ENCODE data around the gene USP31. TPM values are rescaled to one million over a fixed set of nuclear protein-coding genes. Genes with fewer than 3 reads are reported as not detected.

The USP31 gene
- total and polyA plus RNA-seq, 2 experiments from 2014 or later, result 3.3 to 6.4 TPM

- no peak overlapping the region for H2AFZ ChIP-seq
- no peaks in the 10 kb centered on the region for H3K9me3 ChIP-seq (ENCODE audit: low read depth)
- H3K9me2 ChIP-seq (replicated peaks; ENCODE audit: insufficient read depth), result no peaks in the 10 kb centered on the region
- H3K27me3 ChIP-seq, result no peaks in the 10 kb centered on the region
- H3K4me1 ChIP-seq (ENCODE audit: insufficient read depth), result peaks cover 6% of the 10 kb centered on the region
- WGBS (ENCODE audit: low lambda C conversion rate, missing lambda C conversion rate), result 92% methylated on average over 5 of the region's 5 CpGs
- DNase-seq (ENCODE audit: low spot score), result no peak
- H3K4me3 ChIP-seq, result no peak overlapping the region
- peaks cover 6% of the 10 kb centered on the region for H3K79me2 ChIP-seq
- TF ChIP-seq EZH2phosphoT487 (IDR thresholded peaks at IDR 0.05; ENCODE audit: low read depth, severe bottlenecking, unreplicated experiment) (no peak), EZH2 (IDR thresholded peaks at IDR 0.05; ENCODE audit: borderline replicate concordance) (no peak), CTCF (IDR thresholded peaks at IDR 0.05; ENCODE audit: poor library complexity) (no peak)
- H3K36me3 ChIP-seq (replicated peaks; ENCODE audit: insufficient read depth, low read depth), result no peaks in the 10 kb centered on the region
- no peaks in the 10 kb centered on the region for H4K20me1 ChIP-seq (ENCODE audit: insufficient read depth, poor library complexity, severe bottlenecking)
- no peak overlapping the region for H3K4me2 ChIP-seq
- no peak overlapping the region for H3K27ac ChIP-seq
Observed at GRCh38 chr16:23105309-23105708, 43.9 kb downstream of the USP31 start.

- 88% methylated on average over 7 of the region's 7 CpGs for WGBS (ENCODE audit: low lambda C conversion rate, missing lambda C conversion rate)
- Histone ChIP-seq H3K27me3 (no peaks in the 10 kb centered on the region), H3K9me3 (ENCODE audit: low read depth) (no peaks in the 10 kb centered on the region), H3K9me2 (replicated peaks; ENCODE audit: insufficient read depth) (no peaks in the 10 kb centered on the region), H3K79me2 (peaks cover 1% of the 10 kb centered on the region), H2AFZ (no peak overlapping the region), H3K27ac (peak overlapping the region; percentile 42), H3K4me2 (no peak overlapping the region), H3K36me3 (replicated peaks; ENCODE audit: insufficient read depth, low read depth) (no peaks in the 10 kb centered on the region), H3K4me3 (no peak overlapping the region), H3K4me1 (ENCODE audit: insufficient read depth) (peaks cover 6% of the 10 kb centered on the region), H4K20me1 (ENCODE audit: insufficient read depth, poor library complexity, severe bottlenecking) (no peaks in the 10 kb centered on the region)
- TF ChIP-seq CTCF (IDR thresholded peaks at IDR 0.05; ENCODE audit: poor library complexity) (no peak), EZH2phosphoT487 (IDR thresholded peaks at IDR 0.05; ENCODE audit: low read depth, severe bottlenecking, unreplicated experiment) (peak; percentile 79)
- DNase-seq (ENCODE audit: low spot score), result peak; percentile 36
Observed at GRCh38 chr16:23104032-23104955, 45.0 kb downstream of the USP31 start.

GRCh38 chr16:23103603-23104002 is 45.6 kb downstream of the USP31 start:
- Histone ChIP-seq H4K20me1 (ENCODE audit: insufficient read depth, poor library complexity, severe bottlenecking) (no peaks in the 10 kb centered on the region), H3K27ac (peak overlapping the region; percentile 42), H3K4me2 (no peak overlapping the region), H3K4me3 (no peak overlapping the region), H2AFZ (no peak overlapping the region), H3K79me2 (no peaks in the 10 kb centered on the region), H3K36me3 (replicated peaks; ENCODE audit: insufficient read depth, low read depth) (no peaks in the 10 kb centered on the region), H3K4me1 (ENCODE audit: insufficient read depth) (peaks cover 6% of the 10 kb centered on the region), H3K9me2 (replicated peaks; ENCODE audit: insufficient read depth) (no peaks in the 10 kb centered on the region), H3K9me3 (ENCODE audit: low read depth) (no peaks in the 10 kb centered on the region), H3K27me3 (no peaks in the 10 kb centered on the region)
- 82% methylated on average over 3 of the region's 3 CpGs for whole genome bisulfite sequencing (ENCODE audit: low lambda C conversion rate, missing lambda C conversion rate)
- TF ChIP-seq EZH2 (IDR thresholded peaks at IDR 0.05; ENCODE audit: borderline replicate concordance) (no peak), EZH2phosphoT487 (IDR thresholded peaks at IDR 0.05; ENCODE audit: low read depth, severe bottlenecking, unreplicated experiment) (no peak), CTCF (IDR thresholded peaks at IDR 0.05; ENCODE audit: poor library complexity) (no peak)
- DNase-seq (ENCODE audit: low spot score), result no peak

All from hepatocyte (in vitro differentiated cells).